Measurements from ENCODE around the gene SLC12A5.

GRCh38 chr20:46035253-46035652 is 6.2 kb downstream of the SLC12A5 start:
- TF ChIP-seq, protein P1, sequence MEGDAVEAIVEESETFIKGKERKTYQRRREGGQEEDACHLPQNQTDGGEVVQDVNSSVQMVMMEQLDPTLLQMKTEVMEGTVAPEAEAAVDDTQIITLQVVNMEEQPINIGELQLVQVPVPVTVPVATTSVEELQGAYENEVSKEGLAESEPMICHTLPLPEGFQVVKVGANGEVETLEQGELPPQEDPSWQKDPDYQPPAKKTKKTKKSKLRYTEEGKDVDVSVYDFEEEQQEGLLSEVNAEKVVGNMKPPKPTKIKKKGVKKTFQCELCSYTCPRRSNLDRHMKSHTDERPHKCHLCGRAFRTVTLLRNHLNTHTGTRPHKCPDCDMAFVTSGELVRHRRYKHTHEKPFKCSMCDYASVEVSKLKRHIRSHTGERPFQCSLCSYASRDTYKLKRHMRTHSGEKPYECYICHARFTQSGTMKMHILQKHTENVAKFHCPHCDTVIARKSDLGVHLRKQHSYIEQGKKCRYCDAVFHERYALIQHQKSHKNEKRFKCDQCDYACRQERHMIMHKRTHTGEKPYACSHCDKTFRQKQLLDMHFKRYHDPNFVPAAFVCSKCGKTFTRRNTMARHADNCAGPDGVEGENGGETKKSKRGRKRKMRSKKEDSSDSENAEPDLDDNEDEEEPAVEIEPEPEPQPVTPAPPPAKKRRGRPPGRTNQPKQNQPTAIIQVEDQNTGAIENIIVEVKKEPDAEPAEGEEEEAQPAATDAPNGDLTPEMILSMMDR (IDR thresholded peaks at IDR 0.05; ENCODE audit: low read length), result no peak
- TF ChIP-seq EZH2phosphoT487 (IDR thresholded peaks at IDR 0.05; ENCODE audit: low read length), result no peak
